Caki2 (cell line): ENCODE data around the gene CHD9. TPM values are rescaled to one million over a fixed set of nuclear protein-coding genes. Genes with fewer than 3 reads are reported as not detected.
"Not testable (repeated sequence)": the region's sequence is repeated elsewhere in the genome, so short reads cannot be mapped to it uniquely, and the experiment has no call there.

Experiments used
- DNase-seq: peaks from one replicate; pipeline ENCODE4 v3.0.0-alpha.2; 2015; ENCODE audit warnings: low read depth
- in situ Hi-C: cut with HindIII; loops from 2 replicates; pipeline ENCODE4 v1.10.0; 2016; ENCODE audit warnings: low sequenced_read_pairs, low pct_unique_long_range_greater_than_20kb, mixed read lengths
- total RNA-seq: library from RNA; depleted of rRNA; stranded (reverse); fragments of >200 nt; shearing (Covaris generic); gene quantifications from 2 replicates; pipeline ENCODE4 v1.2.3, GENCODE V29; 2014; ENCODE audit warnings: low replicate concordance

Gene CHD9
- total RNA-seq, 1 experiment from 2014 or later, result 8.8 TPM

DNA sequence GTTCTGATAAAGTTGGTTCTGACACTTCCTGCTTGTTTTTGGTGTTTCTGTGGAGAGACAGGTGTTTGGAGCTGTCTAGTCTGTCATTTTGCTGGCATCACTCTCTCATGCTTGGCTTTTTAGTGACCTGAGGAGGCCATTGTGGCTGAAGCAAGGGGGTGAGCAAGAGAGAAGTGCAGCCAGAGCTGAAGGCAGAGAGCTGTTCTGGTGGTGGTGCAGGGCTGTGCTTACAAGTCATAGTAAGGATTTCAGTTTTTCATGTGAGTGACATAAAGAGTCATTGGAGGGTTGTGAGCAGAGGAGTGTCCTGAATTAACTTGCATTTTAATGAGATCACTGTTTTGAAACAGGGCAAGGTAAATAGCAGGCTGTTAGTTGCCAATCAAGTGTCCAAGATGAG lies 97.5 kb downstream of the CHD9 start:
- DNase-seq, result no peak
- in situ Hi-C loops, result no loop called here

- in situ Hi-C loops, result no loop called here
- DNase-seq, result no peak
Measured at GRCh38 chr16:53153130-53153529, 98.3 kb downstream of the CHD9 start.

GRCh38 chr16:53154513-53154912 lies 99.7 kb downstream of the CHD9 start:
- no peak for DNase-seq
- in situ Hi-C loops, result no loop called here

DNA sequence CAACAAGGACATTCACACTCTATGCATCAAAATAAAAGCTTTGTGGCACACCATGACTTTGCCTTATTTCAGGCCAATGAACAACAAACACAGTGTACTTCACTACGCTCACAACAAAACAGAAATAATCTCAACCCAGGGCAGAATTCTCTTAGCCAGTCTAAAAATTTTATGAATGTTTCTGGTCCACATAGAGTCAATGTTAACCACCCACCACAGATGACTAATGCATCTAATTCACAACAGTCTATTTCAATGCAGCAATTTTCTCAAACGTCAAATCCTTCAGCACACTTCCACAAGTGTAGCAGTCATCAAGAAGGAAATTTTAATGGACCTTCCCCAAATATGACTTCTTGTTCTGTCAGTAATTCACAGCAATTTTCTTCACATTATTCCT lies 101.7 kb downstream of the CHD9 start:
- in situ Hi-C loops, result no loop called here
- no peak for DNase-seq

DNA sequence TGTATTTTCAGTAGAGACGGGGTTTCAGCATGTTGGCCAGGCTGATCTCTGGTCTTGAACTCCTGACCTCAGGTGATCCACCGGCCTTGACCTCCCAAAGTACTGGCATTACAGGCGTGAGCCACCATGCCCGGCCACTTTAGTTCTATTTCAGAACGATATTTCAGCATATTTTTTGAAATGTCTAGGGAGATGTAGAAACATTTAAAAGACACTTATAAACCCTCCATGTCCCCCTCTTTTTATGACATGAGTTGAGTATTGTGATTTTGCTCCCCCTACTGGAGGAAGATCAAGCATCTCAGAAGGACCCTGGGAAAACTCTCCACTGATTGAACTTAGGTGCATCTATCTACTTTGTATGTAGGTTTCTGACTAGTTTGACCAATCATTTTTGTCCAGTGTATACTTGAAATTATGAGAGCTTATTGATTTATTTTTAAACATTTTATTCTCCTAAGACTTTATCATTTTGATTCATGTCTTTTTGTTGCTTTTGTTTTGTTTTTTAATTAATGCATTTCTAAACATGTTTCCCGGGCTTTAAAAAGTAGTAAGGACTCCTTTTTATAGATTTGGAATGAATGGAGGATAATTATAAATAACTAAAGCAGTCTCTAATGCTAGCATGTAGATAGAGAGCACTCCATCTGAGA lies 105.1 kb downstream of the CHD9 start:
- peak; percentile 23 for DNase-seq
- in situ Hi-C loops, result no loop called here

DNA sequence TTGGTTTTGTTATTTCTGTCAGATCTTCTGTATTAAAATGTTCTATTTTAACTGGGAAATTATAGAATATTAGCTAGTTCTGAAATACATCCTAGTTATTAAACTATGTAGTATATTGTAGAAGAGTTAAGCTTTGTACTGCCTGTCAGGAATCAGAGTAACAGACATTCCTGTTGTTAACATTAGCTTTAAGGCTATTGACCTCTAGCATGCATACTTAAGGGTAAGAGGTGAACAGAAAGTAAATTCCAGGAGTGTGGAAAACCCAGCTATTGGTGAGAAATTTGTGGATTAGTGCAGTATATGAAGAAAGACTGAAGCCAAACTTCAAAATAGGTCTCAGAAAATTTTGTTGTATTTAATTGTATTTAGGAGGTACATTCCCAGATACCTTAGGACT lies 111.3 kb downstream of the CHD9 start:
- in situ Hi-C loops, result no loop called here
- no peak for DNase-seq

DNA sequence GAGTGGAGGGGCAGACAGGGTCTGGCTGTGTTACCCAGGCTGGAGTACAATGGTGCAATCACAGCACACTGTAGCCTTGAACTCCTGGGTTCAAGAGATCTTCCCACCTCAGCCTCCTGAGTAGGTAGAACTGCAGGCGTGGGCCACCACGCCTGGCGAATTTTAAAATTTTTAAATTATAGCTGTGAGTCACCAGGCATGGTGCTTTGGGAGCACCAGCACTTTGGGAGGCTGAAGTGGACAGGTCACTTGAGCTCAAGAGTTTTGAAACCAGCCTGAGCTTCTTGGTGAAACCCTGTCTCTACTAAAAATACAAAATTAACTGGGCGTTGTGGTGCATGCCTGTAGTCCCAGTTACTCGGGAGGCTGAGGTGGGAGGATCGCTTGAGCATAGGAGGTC lies 114.0 kb downstream of the CHD9 start:
- in situ Hi-C loops, result no loop called here
- DNase-seq, result no peak

DNA sequence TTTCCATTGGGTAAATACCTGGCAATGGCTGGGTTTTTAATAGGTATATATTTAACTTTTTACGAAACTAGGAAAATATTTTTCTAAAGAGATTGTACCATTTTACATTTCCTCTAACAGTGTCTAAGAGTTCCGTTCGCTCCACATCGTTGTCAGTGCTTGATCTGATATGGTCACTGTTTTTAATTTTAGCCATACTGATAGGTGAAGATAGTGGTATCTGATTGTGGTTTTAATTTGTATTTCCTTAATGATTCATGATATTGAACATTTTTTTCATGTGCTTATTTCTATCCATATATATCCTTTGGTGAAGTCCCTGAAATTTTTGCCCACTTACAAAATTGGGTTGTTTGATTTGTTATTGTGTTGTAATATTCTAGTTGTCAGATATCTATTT lies 117.7 kb downstream of the CHD9 start:
- DNase-seq, result no peak
- in situ Hi-C loops, result no loop called here

DNA sequence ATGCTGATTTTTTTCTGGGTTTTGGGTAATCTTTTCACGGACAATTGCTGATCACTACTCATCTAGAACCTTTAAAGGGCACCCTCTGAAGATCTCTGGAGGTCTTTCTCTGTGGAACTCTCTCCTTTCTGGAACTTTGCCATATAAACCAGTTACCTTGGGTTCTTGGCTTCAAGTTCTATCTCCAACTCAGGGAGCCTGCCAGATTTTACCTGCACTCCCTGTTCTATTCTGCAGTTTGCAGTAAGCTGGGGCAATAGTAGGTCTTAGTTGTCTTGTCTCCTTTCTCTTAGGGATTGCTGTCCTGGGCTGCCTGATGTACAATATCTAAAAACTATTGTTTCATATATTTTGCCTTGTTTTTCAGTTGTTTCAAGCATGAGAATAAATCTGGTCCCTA lies 120.3 kb downstream of the CHD9 start:
- in situ Hi-C loops, result no loop called here
- no peak for DNase-seq

DNA sequence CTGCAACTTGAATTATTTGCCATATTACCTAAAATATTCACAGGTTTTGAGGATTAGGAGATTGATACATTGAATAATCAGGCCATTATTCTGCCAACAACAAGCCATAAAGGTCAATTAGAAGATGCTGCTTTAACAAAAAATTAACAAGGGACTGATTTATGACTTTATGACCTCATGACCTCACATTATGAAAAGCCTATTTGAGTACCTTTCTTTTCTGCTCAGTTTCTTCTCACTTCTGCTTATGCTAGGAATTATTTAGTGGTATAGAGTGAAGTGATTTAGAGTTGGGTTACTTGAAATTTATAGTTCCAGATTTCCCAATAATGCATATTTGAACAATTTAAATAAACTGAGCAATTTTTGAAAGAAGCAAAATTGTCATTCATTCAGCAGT lies 121.6 kb downstream of the CHD9 start:
- no peak for DNase-seq
- in situ Hi-C loops, result no loop called here

DNA sequence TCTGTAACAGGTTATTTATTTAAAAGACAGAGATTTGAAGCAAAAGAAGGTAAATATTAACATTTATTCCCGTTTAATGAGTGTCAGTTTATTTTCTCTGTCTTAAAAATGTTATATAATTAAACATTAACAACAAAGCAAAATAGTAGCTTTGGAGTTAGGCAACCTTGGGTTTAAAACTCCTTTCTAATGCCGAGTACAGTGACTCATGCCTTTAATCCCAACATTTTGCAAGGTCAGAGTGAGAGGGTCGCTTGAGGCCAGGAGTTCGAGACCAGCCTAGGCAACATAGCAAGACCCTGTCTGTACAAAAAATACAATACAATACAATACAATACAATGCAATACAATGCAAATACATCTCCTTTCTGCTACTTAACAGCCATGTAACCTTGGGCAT lies 128.7 kb downstream of the CHD9 start:
- DNase-seq, result peak; percentile 59
- in situ Hi-C loops, result no loop called here

DNA sequence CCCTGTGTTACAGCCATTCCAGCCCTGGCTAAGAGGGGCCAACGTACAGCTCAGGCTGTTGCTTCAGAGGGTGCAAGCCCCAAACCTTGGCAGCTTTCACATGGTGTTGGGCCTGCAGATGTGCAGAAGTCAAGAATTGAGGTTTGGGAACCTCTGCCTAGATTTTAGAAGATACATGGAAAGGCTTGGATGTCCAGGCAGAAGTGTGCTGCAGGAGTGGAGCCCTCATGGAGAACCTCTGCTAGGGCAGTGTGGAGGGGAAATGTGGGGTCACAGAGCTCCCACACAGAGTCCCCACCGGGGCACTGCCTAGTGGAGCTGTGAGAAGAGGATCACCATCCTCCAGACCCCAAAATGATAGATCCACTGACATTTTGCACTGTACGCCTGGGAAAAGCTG lies 130.9 kb downstream of the CHD9 start:
- in situ Hi-C loops, result not testable (repeated sequence)

DNA sequence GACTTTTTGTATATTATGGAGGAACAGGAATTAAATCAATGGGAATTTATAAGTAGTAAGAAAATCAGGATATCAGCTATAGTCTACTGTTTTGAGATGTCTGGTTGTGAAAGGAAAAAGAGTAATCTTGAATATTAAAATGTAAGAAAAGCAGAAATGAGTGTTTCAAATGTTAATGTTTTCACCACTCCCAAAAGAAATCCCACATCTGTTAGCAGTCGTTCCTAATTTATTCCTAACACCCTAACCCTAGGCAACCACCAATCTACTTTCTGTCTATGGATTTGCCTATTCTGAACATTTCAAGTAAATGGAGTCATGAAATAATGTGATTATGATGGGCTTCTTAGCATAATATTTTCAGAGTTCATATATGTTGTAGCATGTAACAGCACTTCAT lies 133.0 kb downstream of the CHD9 start:
- in situ Hi-C loops, result no loop called here
- no peak for DNase-seq

More for the DNA sequence above, 130.9 kb downstream of the CHD9 start:
- DNase-seq, result not testable (repeated sequence)

- DNase-seq, result no peak
- in situ Hi-C loops, result no loop called here
Measured at GRCh38 chr16:53191413-53191812, 136.6 kb downstream of the CHD9 start.

GRCh38 chr16:53198933-53199332 lies 144.1 kb downstream of the CHD9 start:
- no peak for DNase-seq
- in situ Hi-C loops, result no loop called here

DNA sequence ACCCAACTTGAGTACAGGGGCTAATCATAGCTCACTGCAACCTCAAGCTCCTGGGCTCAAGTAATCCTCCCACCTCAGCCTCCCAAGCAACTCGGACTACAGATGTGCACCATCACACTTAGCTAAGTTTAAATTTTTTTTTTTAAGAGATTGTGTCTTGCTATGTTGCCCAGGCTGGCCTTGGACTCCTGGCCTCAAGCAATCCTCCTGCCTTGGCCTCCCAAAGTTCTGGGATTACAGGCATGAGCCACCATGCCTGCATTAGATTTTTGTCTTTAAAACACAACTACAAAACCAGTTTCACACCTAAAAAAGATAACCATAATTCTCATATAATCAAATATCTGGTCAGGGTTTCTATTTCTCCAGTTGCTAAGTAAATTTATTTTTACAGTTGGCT lies 147.1 kb downstream of the CHD9 start:
- in situ Hi-C loops, result no loop called here

DNA sequence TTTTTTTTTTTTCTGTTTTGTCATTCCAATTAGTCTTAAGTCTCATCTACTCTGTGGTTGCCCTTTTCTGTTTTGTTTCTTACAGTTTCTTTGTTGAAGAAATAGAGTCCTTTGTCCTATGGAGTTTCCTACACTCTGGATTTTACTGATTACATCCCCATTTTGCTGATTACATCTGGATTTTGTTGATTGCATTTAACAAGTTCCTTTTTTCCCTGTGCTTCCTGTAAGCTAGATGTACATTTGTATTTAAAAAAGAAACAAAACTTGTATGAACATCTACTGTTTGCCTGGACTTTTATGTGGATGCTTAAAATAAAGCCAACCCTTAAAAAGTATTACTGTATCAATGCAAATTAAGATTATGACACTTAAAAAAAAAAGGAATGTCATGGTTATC lies 147.6 kb downstream of the CHD9 start:
- in situ Hi-C loops, result no loop called here
- no peak for DNase-seq

More for the DNA sequence above, 147.1 kb downstream of the CHD9 start:
- DNase-seq, result no peak

DNA sequence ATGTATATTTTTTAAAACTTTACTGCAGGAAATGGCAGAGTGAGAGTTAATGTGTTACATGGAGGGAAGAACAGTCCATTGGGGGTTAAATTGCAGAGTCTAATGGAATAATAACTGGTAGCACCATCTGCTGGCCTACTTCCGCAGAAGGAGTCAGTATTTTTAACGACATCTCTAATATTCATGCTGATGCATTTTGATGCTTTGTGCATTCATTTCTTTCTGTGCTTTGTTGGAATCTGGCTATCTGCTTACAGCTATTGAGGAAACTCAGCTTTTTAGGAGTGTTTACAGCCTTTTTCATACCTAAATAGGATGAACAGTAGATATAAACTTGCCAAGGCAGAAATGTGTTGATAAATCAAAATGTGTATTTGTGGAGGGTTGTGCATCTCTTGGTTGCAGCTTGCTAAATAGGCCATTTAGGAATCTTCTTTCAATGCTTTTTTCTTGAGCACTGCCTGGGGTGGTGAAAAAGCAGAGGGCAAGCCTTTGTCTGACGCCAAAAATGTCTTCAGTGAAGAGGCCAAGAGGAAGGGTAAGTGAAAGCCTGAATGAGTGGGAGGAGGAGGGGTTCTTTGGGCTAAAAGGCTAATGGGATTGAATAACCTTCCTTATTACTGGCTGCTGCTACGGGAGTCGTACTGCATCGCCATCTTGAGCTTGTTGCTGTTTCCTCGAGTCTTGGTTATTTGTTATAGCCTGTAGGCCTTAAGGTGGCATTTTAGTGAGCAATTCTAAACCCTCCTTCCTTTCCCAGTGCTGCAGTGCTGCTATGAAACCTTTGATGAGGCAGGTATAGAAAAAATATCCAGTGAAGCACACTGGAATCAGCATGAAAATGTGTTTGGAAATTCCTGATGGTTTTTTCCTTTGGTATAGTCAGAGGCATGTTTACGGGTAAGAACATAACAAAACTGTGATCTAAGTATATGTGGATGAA lies 153.3 kb downstream of the CHD9 start:
- in situ Hi-C loops, result no loop called here
- DNase-seq, result peak; percentile 83

DNA sequence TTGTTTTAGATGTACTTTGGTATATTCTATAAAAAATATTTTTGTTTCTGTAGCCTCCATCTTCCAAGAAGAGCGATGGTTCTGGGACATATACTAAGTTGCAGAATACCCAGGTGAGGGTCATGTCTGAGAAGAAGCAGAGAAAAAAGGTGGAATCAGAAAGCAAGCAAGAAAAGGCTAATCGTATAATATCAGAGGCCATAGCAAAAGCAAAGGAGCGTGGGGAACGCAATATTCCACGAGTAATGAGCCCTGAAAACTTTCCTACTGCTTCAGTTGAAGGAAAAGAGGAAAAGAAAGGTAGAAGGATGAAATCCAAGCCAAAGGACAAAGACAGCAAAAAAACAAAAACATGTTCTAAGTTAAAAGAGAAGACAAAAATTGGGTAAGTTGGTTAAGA lies 154.6 kb downstream of the CHD9 start:
- in situ Hi-C loops, result no loop called here
- DNase-seq, result no peak

DNA sequence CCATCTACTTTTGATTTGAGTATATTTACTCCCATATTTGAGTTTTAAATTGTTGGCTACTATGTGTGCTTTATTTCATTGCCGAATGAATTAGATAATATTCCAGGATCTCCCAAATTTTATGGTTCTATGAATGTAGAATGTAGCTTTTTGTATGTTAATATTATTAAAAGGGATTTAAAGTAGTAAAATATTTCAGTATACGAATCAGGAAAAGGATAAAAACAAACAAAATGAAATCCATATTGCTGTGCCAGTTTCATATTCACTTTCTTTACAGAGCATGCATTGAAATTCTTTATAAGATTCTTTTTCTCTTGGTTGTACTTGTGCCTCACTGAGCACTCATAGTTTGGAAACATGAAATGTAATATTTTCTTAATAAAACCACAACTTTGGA lies 155.1 kb downstream of the CHD9 start:
- DNase-seq, result no peak
- in situ Hi-C loops, result no loop called here
